Hepatocyte (in vitro differentiated cells): ENCODE data around the gene GALNT14. TPM values are rescaled to one million over a fixed set of nuclear protein-coding genes. Genes with fewer than 3 reads are reported as not detected.

Source experiments
- DNase-seq: peaks from one replicate; pipeline ENCODE4 v3.0.0-alpha.2; 2016; ENCODE audit warnings: low spot score
- H2AFZ ChIP-seq: fragments of 200-600 bp; sonication (generic); 2 replicates; pipeline ENCODE4 v1.6.0; 2016; ENCODE audit warnings: antibody characterized with exemption, mild to moderate bottlenecking
- H3K27ac ChIP-seq: fragments of 200-600 bp; sonication (generic); 2 replicates; pipeline ENCODE4 v1.5.1; 2016; ENCODE audit warnings: mild to moderate bottlenecking
- H3K27me3 ChIP-seq: fragments of 200-600 bp; sonication (generic); 2 replicates; pipeline ENCODE4 v1.6.1; 2016
- H3K36me3 ChIP-seq: fragments of 200-600 bp; sonication (generic); replicated peaks from 2 replicates; pipeline ENCODE4 v1.5.1; 2016; ENCODE audit warnings: low read depth; ENCODE audit not compliant: insufficient read depth
- H3K4me1 ChIP-seq: fragments of 200-600 bp; sonication (generic); 2 replicates; pipeline ENCODE4 v1.5.1; 2016; ENCODE audit warnings: mild to moderate bottlenecking, moderate library complexity; ENCODE audit not compliant: insufficient read depth
- H3K4me2 ChIP-seq: fragments of 200-600 bp; sonication (generic); 2 replicates; pipeline ENCODE4 v1.6.0; 2016
- H3K4me3 ChIP-seq: fragments of 200-600 bp; sonication (generic); 2 replicates; pipeline ENCODE4 v1.5.1; 2016; ENCODE audit warnings: mild to moderate bottlenecking
- H3K79me2 ChIP-seq: fragments of 200-600 bp; sonication (generic); 2 replicates; pipeline ENCODE4 v1.6.0; 2017; ENCODE audit warnings: mild to moderate bottlenecking
- H3K9me2 ChIP-seq: fragments of 200-600 bp; sonication (generic); replicated peaks from 2 replicates; pipeline ENCODE4 v1.6.0; 2017; ENCODE audit warnings: mild to moderate bottlenecking; ENCODE audit not compliant: insufficient read depth
- H3K9me3 ChIP-seq: fragments of 200-600 bp; sonication (generic); 2 replicates; pipeline ENCODE4 v1.5.1; 2016; ENCODE audit warnings: low read depth, mild to moderate bottlenecking
- H4K20me1 ChIP-seq: fragments of 200-600 bp; sonication (generic); 2 replicates; pipeline ENCODE4 v1.6.0; 2016; ENCODE audit warnings: mild to moderate bottlenecking; ENCODE audit not compliant: insufficient read depth, poor library complexity, severe bottlenecking
- EZH2 ChIP-seq: fragments of 200-600 bp; sonication (generic); IDR thresholded peaks from 2 replicates; pipeline ENCODE4 v1.6.1; 2016; ENCODE audit warnings: antibody characterized with exemption, mild to moderate bottlenecking, borderline replicate concordance
- EZH2phosphoT487 ChIP-seq: fragments of 200-600 bp; sonication (generic); IDR thresholded peaks from one replicate; pipeline ENCODE4 v1.6.1; 2018; ENCODE audit warnings: antibody characterized with exemption, mild to moderate bottlenecking, low read depth, moderate library complexity; ENCODE audit not compliant: unreplicated experiment, severe bottlenecking
- WGBS: methylation state at CpG from one replicate; pipeline ENCODE4 v1.1.6; 2016; ENCODE audit warnings: low lambda C conversion rate; ENCODE audit errors: missing lambda C conversion rate; 5-methylcytosine and 5-hydroxymethylcytosine counted together
- polyA plus RNA-seq: library from polyadenylated mRNA; unstranded; fragments of >200 nt; fragmentation: Nextera tagmentation; extraction: Ambion mirVana; gene quantifications from 2 replicates; pipeline ENCODE4 v1.2.1, GENCODE V29; 2016
- total RNA-seq: library from RNA; depleted of rRNA; stranded (reverse); fragments of >200 nt; gene quantifications from 2 replicates; pipeline ENCODE4 v1.2.3, GENCODE V29; 2014
- TF ChIP-seq, protein P1 (sequence below): fragments of 200-600 bp; sonication (generic); IDR thresholded peaks from 2 replicates; pipeline ENCODE4 v1.5.1; 2016; ENCODE audit warnings: antibody characterized with exemption, mild to moderate bottlenecking; ENCODE audit not compliant: poor library complexity

Gene GALNT14
- total and polyA plus RNA-seq, 2 experiments from 2014 or later, result 2.2 to 2.9 TPM

DNA sequence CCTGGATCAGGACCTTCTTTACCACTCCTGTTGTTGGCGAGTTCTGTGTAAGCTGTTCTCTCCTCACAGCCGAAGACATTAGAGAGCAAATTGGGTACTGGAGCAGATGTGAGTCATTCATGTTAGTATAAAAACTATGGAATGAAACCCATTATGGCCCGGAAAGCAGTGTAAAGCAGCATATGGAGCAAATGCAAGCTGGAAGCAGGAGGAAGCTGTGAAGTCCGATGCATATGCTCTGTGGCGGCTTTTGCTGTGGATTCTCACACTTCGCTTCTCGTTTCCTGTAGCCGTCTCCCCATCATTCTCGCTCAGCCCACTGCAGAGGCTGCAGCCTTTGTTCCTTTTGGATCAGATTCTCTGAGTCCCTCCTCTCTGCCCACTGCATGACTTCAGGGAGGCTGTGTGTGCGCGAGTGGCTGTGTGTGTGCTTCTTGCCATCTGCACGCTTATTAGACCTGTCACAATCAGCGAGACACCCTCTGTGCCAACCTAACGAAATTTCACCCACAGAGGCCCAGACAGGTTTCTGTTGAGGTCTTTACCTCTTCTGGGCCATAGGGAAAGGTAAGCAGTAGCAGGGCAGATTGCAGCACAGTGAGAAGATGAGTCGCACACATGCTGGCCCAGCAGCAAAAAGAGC lies 3.3 kb upstream of the GALNT14 start:
- H3K27me3 ChIP-seq, result peaks cover 74% of the 10 kb centered on the region
- 91% methylated on average over 15 of the region's 15 CpGs for WGBS
- no peak overlapping the region for H2AFZ ChIP-seq

DNA sequence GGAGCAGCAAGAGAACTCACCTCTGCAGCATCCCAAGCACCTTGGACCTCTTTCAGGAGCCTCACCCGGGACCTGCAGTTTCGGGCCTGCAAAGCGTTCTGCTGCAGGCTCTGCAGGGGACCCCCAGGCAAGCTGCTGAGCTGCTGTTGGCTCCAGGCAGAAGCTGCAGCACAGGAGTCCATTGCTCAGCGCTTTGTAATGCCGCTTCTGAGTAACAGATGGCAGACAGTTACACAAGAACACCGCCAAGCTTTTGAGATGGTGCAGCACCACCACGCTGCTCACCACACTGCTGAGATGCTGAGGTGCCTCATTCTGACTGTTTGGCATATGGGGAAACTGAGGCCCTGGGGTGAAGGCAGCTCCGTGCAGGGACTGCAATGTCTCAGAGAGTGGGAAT lies 1.9 kb upstream of the GALNT14 start:
- Histone ChIP-seq H2AFZ (no peak overlapping the region), H3K36me3 (no peaks in the 10 kb centered on the region), H3K4me3 (no peak overlapping the region), H3K9me2 (no peaks in the 10 kb centered on the region), H3K79me2 (no peaks in the 10 kb centered on the region), H3K9me3 (no peaks in the 10 kb centered on the region), H4K20me1 (no peaks in the 10 kb centered on the region), H3K27ac (no peak overlapping the region), H3K4me2 (no peak overlapping the region), H3K27me3 (peaks cover 88% of the 10 kb centered on the region), H3K4me1 (peaks cover 4% of the 10 kb centered on the region)
- TF ChIP-seq EZH2phosphoT487 (no peak), EZH2 (no peak)
- TF ChIP-seq, protein P1, sequence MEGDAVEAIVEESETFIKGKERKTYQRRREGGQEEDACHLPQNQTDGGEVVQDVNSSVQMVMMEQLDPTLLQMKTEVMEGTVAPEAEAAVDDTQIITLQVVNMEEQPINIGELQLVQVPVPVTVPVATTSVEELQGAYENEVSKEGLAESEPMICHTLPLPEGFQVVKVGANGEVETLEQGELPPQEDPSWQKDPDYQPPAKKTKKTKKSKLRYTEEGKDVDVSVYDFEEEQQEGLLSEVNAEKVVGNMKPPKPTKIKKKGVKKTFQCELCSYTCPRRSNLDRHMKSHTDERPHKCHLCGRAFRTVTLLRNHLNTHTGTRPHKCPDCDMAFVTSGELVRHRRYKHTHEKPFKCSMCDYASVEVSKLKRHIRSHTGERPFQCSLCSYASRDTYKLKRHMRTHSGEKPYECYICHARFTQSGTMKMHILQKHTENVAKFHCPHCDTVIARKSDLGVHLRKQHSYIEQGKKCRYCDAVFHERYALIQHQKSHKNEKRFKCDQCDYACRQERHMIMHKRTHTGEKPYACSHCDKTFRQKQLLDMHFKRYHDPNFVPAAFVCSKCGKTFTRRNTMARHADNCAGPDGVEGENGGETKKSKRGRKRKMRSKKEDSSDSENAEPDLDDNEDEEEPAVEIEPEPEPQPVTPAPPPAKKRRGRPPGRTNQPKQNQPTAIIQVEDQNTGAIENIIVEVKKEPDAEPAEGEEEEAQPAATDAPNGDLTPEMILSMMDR, result no peak
- 94% methylated on average over 8 of the region's 8 CpGs for WGBS
- no peak for DNase-seq

More for the DNA sequence above, 3.3 kb upstream of the GALNT14 start:
- no peaks in the 10 kb centered on the region for H3K9me3 ChIP-seq
- H4K20me1 ChIP-seq, result no peaks in the 10 kb centered on the region
- H3K4me1 ChIP-seq, result peaks cover 4% of the 10 kb centered on the region
- TF ChIP-seq EZH2 (no peak), EZH2phosphoT487 (no peak)
- TF ChIP-seq, protein P1, result no peak
- no peak overlapping the region for H3K4me3 ChIP-seq
- no peaks in the 10 kb centered on the region for H3K9me2 ChIP-seq
- no peaks in the 10 kb centered on the region for H3K79me2 ChIP-seq
- DNase-seq, result no peak
- H3K27ac ChIP-seq, result no peak overlapping the region
- no peak overlapping the region for H3K4me2 ChIP-seq
- H3K36me3 ChIP-seq, result no peaks in the 10 kb centered on the region

DNA sequence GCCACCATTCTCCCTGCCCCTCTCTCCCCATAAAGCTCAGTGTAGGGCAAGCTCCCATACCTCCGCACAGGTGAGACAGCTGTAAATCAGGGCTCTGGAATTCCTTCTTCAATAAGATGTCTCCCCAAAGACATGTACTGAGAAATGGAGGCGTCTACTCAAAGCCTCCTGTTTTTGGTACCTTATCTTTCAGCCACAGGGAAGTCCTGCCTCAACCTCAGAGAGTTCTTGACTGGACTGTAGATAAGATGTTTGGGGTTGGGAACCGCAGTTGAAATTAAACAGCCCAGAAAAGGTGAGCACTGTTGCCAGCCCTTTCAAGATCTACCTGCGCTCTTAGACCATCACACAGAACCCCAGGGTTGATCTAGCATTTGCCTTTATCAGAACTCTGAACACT lies 1.4 kb upstream of the GALNT14 start:
- H3K27ac ChIP-seq, result no peak overlapping the region
- WGBS, result 93% methylated on average over 4 of the region's 4 CpGs
- H2AFZ ChIP-seq, result no peak overlapping the region
- no peaks in the 10 kb centered on the region for H3K79me2 ChIP-seq
- H3K4me2 ChIP-seq, result no peak overlapping the region
- no peaks in the 10 kb centered on the region for H4K20me1 ChIP-seq
- H3K4me1 ChIP-seq, result peaks cover 4% of the 10 kb centered on the region
- no peaks in the 10 kb centered on the region for H3K9me3 ChIP-seq
- H3K36me3 ChIP-seq, result no peaks in the 10 kb centered on the region
- DNase-seq, result no peak
- no peak for TF ChIP-seq EZH2
- TF ChIP-seq, protein P1, result no peak
- no peak for TF ChIP-seq EZH2phosphoT487
- H3K9me2 ChIP-seq, result no peaks in the 10 kb centered on the region
- no peak overlapping the region for H3K4me3 ChIP-seq
- peaks cover 91% of the 10 kb centered on the region for H3K27me3 ChIP-seq
